RWPE2 (cell line): ENCODE measurements around the gene SIRPA.

Experiments used
- ATAC-seq: fragments of 200-7000 bp; cut with Tn5 transposase; 3 replicates; pipeline ENCODE4 v1.9.1; 2021; ENCODE audit warnings: low read depth
- DNase-seq: peaks from one replicate; pipeline ENCODE4 v3.0.0-alpha.2; 2020; ENCODE audit warnings: low spot score
- H3K27ac ChIP-seq: fragments of 450-650 bp; 2 replicates; pipeline ENCODE4 v1.5.1; 2017; ENCODE audit warnings: mild to moderate bottlenecking; ENCODE audit not compliant: poor library complexity, severe bottlenecking
- H3K27me3 ChIP-seq: fragments of 250-450 bp; sonication (Bioruptor Pico); 2 replicates; pipeline ENCODE4 v1.5.1; 2021; ENCODE audit warnings: mild to moderate bottlenecking, moderate library complexity; ENCODE audit not compliant: insufficient read depth, poor library complexity, severe bottlenecking
- H3K36me3 ChIP-seq: fragments of 250-450 bp; sonication (Bioruptor Pico); 2 replicates; pipeline ENCODE4 v1.5.1; 2020; ENCODE audit warnings: low read depth, mild to moderate bottlenecking, moderate library complexity
- H3K4me1 ChIP-seq: fragments of 250-450 bp; sonication (Bioruptor Pico); 2 replicates; pipeline ENCODE4 v1.5.1; 2021; ENCODE audit warnings: mild to moderate bottlenecking, moderate library complexity; ENCODE audit not compliant: insufficient read depth, poor library complexity, severe bottlenecking
- H3K4me3 ChIP-seq: fragments of 250-450 bp; sonication (Bioruptor Pico); 2 replicates; pipeline ENCODE4 v1.5.1; 2021; ENCODE audit warnings: mild to moderate bottlenecking, moderate library complexity; ENCODE audit not compliant: severe bottlenecking
- H3K9me3 ChIP-seq: fragments of 250-450 bp; sonication (Bioruptor Pico); 2 replicates; pipeline ENCODE4 v1.5.1; 2021; ENCODE audit warnings: mild to moderate bottlenecking, moderate library complexity; ENCODE audit not compliant: severe bottlenecking
- CTCF ChIP-seq: fragments of 450-650 bp; IDR thresholded peaks from one replicate; pipeline ENCODE4 v1.5.1; 2017; ENCODE audit warnings: mild to moderate bottlenecking, moderate library complexity; ENCODE audit not compliant: poor library complexity, severe bottlenecking

SIRPA gene

DNA sequence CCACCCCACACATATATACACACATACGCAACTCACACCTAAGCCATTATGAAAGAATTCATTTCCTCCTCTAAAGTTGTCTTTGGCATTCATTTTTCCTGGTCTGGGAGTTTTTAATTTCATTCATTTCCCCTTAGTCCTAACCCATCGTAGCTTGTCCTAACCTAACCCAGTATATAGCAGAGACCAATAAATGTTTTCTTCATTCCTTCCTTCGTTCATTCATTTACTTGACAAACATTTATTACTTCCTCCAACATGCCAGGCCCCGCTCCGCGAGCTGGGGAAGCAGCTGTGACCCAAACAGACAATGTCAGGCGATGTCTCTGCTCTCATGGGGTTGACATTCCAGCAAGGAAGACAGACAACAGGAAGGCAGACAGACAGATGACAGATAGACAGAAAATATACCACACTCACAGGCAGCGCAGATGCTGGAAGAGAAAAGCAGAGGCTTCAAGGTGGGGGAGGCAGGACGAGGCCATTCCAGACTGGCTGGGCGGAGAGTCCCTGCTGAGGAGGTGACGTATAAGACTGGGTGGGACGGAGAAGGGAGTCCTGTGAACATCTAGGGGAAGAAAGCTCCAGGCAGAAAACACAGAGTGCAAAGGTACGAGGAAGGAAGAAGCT lies 33.7 kb upstream of the SIRPA start:
- H3K4me1 ChIP-seq, result peaks cover 4% of the 10 kb centered on the region
- DNase-seq (no peak), ATAC-seq (no peak)
- H3K27me3 ChIP-seq, result no peaks in the 10 kb centered on the region
- no peak for TF ChIP-seq CTCF
- no peaks in the 10 kb centered on the region for H3K36me3 ChIP-seq
- no peak overlapping the region for H3K4me3 ChIP-seq
- peak overlapping the region; percentile 16 for H3K27ac ChIP-seq
- H3K9me3 ChIP-seq, result no peaks in the 10 kb centered on the region

DNA sequence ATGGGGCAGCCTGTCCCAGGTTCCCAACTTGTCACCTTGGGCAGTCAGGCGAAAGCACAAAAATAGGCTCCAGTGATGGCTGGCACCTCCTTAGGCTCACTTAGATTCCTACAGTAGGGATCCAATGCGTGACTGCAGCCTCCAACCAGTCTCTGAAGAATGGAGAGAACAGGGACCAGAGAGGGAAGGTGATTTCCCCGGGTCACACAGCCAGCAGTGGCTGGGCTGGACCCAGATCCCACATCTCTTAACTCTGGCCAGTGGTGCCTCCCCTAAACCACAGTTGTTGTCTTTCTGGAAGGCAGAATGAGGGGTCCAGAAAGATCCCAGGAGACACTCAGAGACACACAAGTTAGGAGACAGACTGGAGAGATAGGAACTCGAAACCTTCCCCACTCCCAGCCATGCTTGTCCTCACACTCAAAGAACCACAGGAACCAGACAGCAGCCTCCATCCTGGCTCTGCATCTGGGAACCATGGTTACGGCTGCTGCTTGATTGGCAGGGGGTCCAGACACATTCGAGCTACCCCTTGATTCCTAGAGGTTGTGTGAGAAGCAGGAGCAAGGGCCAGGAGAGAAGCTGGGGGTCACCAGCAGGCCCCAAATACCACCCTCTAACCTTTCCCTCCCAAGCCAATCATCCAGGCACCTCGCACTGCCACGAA lies 33.1 kb upstream of the SIRPA start:
- ATAC-seq (no peak), DNase-seq (no peak)
- Histone ChIP-seq H3K36me3 (no peaks in the 10 kb centered on the region), H3K27ac (peak overlapping the region; percentile 16), H3K4me3 (no peak overlapping the region), H3K27me3 (no peaks in the 10 kb centered on the region), H3K4me1 (peaks cover 4% of the 10 kb centered on the region), H3K9me3 (no peaks in the 10 kb centered on the region)
- TF ChIP-seq CTCF, result no peak

GRCh38 chr20:1862663-1863053 lies 32.5 kb upstream of the SIRPA start:
- Histone ChIP-seq H3K27me3 (no peaks in the 10 kb centered on the region), H3K27ac (no peak overlapping the region), H3K9me3 (no peaks in the 10 kb centered on the region), H3K4me3 (no peak overlapping the region), H3K36me3 (no peaks in the 10 kb centered on the region), H3K4me1 (peaks cover 4% of the 10 kb centered on the region)
- DNase-seq (no peak), ATAC-seq (no peak)
- TF ChIP-seq CTCF, result no peak

GRCh38 chr20:1863296-1863695 lies 31.9 kb upstream of the SIRPA start:
- peak; percentile 32; the same call in 1 of the 3 replicates for ATAC-seq
- no peaks in the 10 kb centered on the region for H3K27me3 ChIP-seq

More at GRCh38 chr20:1863296-1863695, 31.9 kb upstream of the SIRPA start:
- Histone ChIP-seq H3K27ac (no peak overlapping the region), H3K4me3 (no peak overlapping the region), H3K36me3 (no peaks in the 10 kb centered on the region), H3K4me1 (peaks cover 4% of the 10 kb centered on the region), H3K9me3 (no peaks in the 10 kb centered on the region)
- no peak for TF ChIP-seq CTCF
- no peak for DNase-seq
